D721Med (cell line): ENCODE data around the gene ROR1.

ENCODE experiments used
- DNase-seq: peaks from one replicate; pipeline ENCODE4 v3.0.0; 2011; ENCODE audit warnings: low spot score; ENCODE audit not compliant: insufficient read length
- FAIRE-seq: peaks from 2 replicates; lab custom pipeline; 2011; peaks lifted over from hg19 to GRCh38; lab: Jason Lieb, UNC
- CTCF ChIP-seq: IDR thresholded peaks from 2 replicates; pipeline ENCODE4 v1.5.1; 2012; ENCODE audit warnings: mild to moderate bottlenecking, control low read depth; ENCODE audit not compliant: insufficient read depth; ENCODE audit errors: missing control alignments

ROR1 gene

GRCh38 chr1:64150266-64150665 is 376.4 kb downstream of the ROR1 start:
- no peak for TF ChIP-seq CTCF
- FAIRE-seq (no peak), DNase-seq (no peak)

GRCh38 chr1:64150729-64151230 is 377.0 kb downstream of the ROR1 start:
- no peak for TF ChIP-seq CTCF
- FAIRE-seq = no peak
- no peak for DNase-seq

GRCh38 chr1:64155278-64155677 is 381.5 kb downstream of the ROR1 start:
- FAIRE-seq (no peak), DNase-seq (no peak)
- no peak for TF ChIP-seq CTCF

GRCh38 chr1:64161357-64161941 is 387.6 kb downstream of the ROR1 start:
- DNase-seq (no peak), FAIRE-seq (no peak)
- no peak for TF ChIP-seq CTCF

- FAIRE-seq (no peak), DNase-seq (no peak)
- TF ChIP-seq CTCF = no peak
Measured at GRCh38 chr1:64162151-64162550, 388.3 kb downstream of the ROR1 start.

- FAIRE-seq (no peak), DNase-seq (no peak)
- TF ChIP-seq CTCF = no peak
Measured at GRCh38 chr1:64162804-64163203, 389.0 kb downstream of the ROR1 start.

GRCh38 chr1:64163431-64163830 is 389.6 kb downstream of the ROR1 start:
- TF ChIP-seq CTCF = no peak
- no peak for FAIRE-seq
- no peak for DNase-seq
